A549 (cell line): ENCODE measurements around the gene ELP2. TPM values are rescaled to one million over a fixed set of nuclear protein-coding genes. Genes with fewer than 3 reads are reported as not detected.

Experiments used
- ATAC-seq, 2 experiments: fragments of 200-7000 bp in 1 of 2; fragments of >200 bp in 1 of 2; cut with Nextera tagmentation in 1 of 2; cut with Tn5 transposase in 1 of 2; 3 replicates each; pipeline versions ENCODE4 v1.8.0 to v1.9.1; 2018 to 2020; ENCODE audit warnings: mild to moderate bottlenecking in 1 of 2, moderate library complexity in 1 of 2
- CTCF ChIA-PET: fragments of 300-600 bp; sonication (Branson Sonifier 250); formaldehyde crosslinking; extraction: SDS; loops from one replicate; lab custom pipeline; 2021; ENCODE audit warnings: antibody characterized with exemption, inconsistent platforms; lab: Yijun Ruan, JAX
- POLR2A ChIA-PET: fragments of 350-600 bp; formaldehyde crosslinking; extraction: SDS; loops from one replicate; lab custom pipeline; 2021; ENCODE audit warnings: antibody characterized with exemption, inconsistent platforms; lab: Yijun Ruan, JAX
- DNase-seq, 2 experiments: peaks; one replicate each; pipeline versions ENCODE4 v3.0.0 to v3.0.0-alpha.2; 2011 to 2016; ENCODE audit warnings: low read depth in 1 of 2, low spot score in 1 of 2
- FAIRE-seq: peaks from 2 replicates; lab custom pipeline; 2011; peaks lifted over from hg19 to GRCh38; lab: Jason Lieb, UNC
- H3K27ac ChIP-seq, 2 experiments: fragments of >200 bp; sonication (Bioruptor Twin); formaldehyde crosslinking; 3 replicates each; pipeline ENCODE4 v1.5.1; 2016 to 2017
- H3K4me1 ChIP-seq: fragments of >200 bp; sonication (Bioruptor Twin); formaldehyde crosslinking; 3 replicates; pipeline ENCODE4 v1.6.1; 2016
- H3K4me2 ChIP-seq: fragments of >200 bp; sonication (Bioruptor Twin); formaldehyde crosslinking; 3 replicates; pipeline ENCODE4 v1.6.1; 2016
- H3K4me3 ChIP-seq: fragments of >200 bp; sonication (Bioruptor Twin); formaldehyde crosslinking; 3 replicates; pipeline ENCODE4 v1.5.1; 2016
- H3K9me3 ChIP-seq: fragments of >200 bp; sonication (Bioruptor Twin); formaldehyde crosslinking; 3 replicates; pipeline ENCODE4 v1.6.1; 2016
- ATOH8 ChIP-seq: fragments of 250-450 bp; sonication (Bioruptor Pico); IDR thresholded peaks from 2 replicates; pipeline ENCODE4 v1.5.0; 2020; ENCODE audit warnings: low read depth, mild to moderate bottlenecking, moderate library complexity
- BHLHE40 ChIP-seq: IDR thresholded peaks from 2 replicates; pipeline ENCODE4 v1.6.1; 2012; ENCODE audit warnings: low read depth, low read length, inconsistent platforms
- CHD2 ChIP-seq: fragments of 150-350 bp; IDR thresholded peaks from 2 replicates; pipeline ENCODE4 v1.6.1; 2014; ENCODE audit warnings: low read length; ENCODE audit not compliant: partially characterized antibody
- CTCF ChIP-seq: fragments of >200 bp; sonication (Bioruptor Twin); formaldehyde crosslinking; IDR thresholded peaks from 3 replicates; pipeline ENCODE4 v1.5.1; 2016
- E2F6 ChIP-seq: IDR thresholded peaks from 2 replicates; pipeline ENCODE4 v1.6.1; 2012; ENCODE audit warnings: low read depth, borderline replicate concordance
- EHF ChIP-seq: fragments of 250-450 bp; sonication (Bioruptor Pico); IDR thresholded peaks from 2 replicates; pipeline ENCODE4 v1.5.0; 2020; ENCODE audit warnings: mild to moderate bottlenecking
- EHMT2 ChIP-seq: fragments of 200-600 bp; sonication (generic); IDR thresholded peaks from 2 replicates; pipeline ENCODE4 v1.6.1; 2016; ENCODE audit warnings: antibody characterized with exemption, low read depth, mild to moderate bottlenecking, moderate library complexity
- EP300 ChIP-seq, 2 experiments: fragments of >200 bp; sonication (Bioruptor Twin); formaldehyde crosslinking; IDR thresholded peaks; 2 replicates in 1 of 2; 3 replicates in 1 of 2; pipeline ENCODE4 v1.6.1; 2016 to 2017
- HDAC2 ChIP-seq: fragments of 200-600 bp; sonication (generic); IDR thresholded peaks from 2 replicates; pipeline ENCODE4 v1.6.1; 2016
- HOXB5 ChIP-seq: fragments of 250-450 bp; sonication (Bioruptor Pico); IDR thresholded peaks from 2 replicates; pipeline ENCODE4 v1.5.0; 2020; ENCODE audit warnings: mild to moderate bottlenecking, moderate library complexity
- JUN ChIP-seq, 2 experiments: fragments of >200 bp; sonication (Bioruptor Twin); formaldehyde crosslinking; IDR thresholded peaks; 2 replicates in 1 of 2; 3 replicates in 1 of 2; pipeline ENCODE4 v1.6.1; 2016 to 2017
- KDM1A ChIP-seq: fragments of 200-600 bp; sonication (generic); IDR thresholded peaks from 2 replicates; pipeline ENCODE4 v1.6.1; 2016; ENCODE audit warnings: low read depth, mild to moderate bottlenecking
- MAZ ChIP-seq: fragments of 150-350 bp; IDR thresholded peaks from 2 replicates; pipeline ENCODE4 v1.6.1; 2014; ENCODE audit warnings: antibody characterized with exemption, low read depth, low read length, borderline replicate concordance
- RAD21 ChIP-seq, 2 experiments: fragments of >200 bp in 1 of 2; sonication (Bioruptor Twin) in 1 of 2; formaldehyde crosslinking in 1 of 2; IDR thresholded peaks in 1 of 2; conservative IDR thresholded peaks in 1 of 2; 2 replicates in 1 of 2; 3 replicates in 1 of 2; pipeline ENCODE4 v1.6.1; 2012 to 2018; ENCODE audit warnings: inconsistent platforms in 1 of 2
- RARB ChIP-seq: fragments of 250-450 bp; sonication (Bioruptor Pico); IDR thresholded peaks from 2 replicates; pipeline ENCODE4 v1.8.0; 2021; ENCODE audit warnings: mild to moderate bottlenecking, moderate library complexity
- REST ChIP-seq: fragments of 200-600 bp; sonication (generic); IDR thresholded peaks from 2 replicates; pipeline ENCODE4 v1.6.1; 2016; ENCODE audit warnings: antibody characterized with exemption, mild to moderate bottlenecking, moderate library complexity
- RNF2 ChIP-seq: fragments of 200-600 bp; sonication (generic); IDR thresholded peaks from 2 replicates; pipeline ENCODE4 v1.6.1; 2016; ENCODE audit warnings: low read depth, mild to moderate bottlenecking, antibody characterized with exemption, moderate library complexity, borderline replicate concordance
- SMC3 ChIP-seq: fragments of >200 bp; sonication (Bioruptor Twin); formaldehyde crosslinking; IDR thresholded peaks from 3 replicates; pipeline ENCODE4 v1.6.1; 2018; ENCODE audit warnings: inconsistent platforms
- SREBF2 ChIP-seq: fragments of 450-650 bp; IDR thresholded peaks from 2 replicates; pipeline ENCODE4 v1.6.1; 2014; ENCODE audit warnings: mild to moderate bottlenecking, moderate library complexity
- TFCP2L1 ChIP-seq: fragments of 250-450 bp; sonication (Bioruptor Pico); IDR thresholded peaks from 2 replicates; pipeline ENCODE4 v1.5.0; 2021; ENCODE audit warnings: mild to moderate bottlenecking
- USF2 ChIP-seq: fragments of 450-650 bp; IDR thresholded peaks from 2 replicates; pipeline ENCODE4 v1.6.1; 2014; ENCODE audit warnings: antibody characterized with exemption
- ZC3H11A ChIP-seq: fragments of 450-650 bp; IDR thresholded peaks from 2 replicates; pipeline ENCODE4 v1.6.1; 2014; ENCODE audit warnings: antibody characterized with exemption, mild to moderate bottlenecking
- ZFP36 ChIP-seq: fragments of 450-650 bp; IDR thresholded peaks from 2 replicates; pipeline ENCODE4 v1.6.1; 2014; ENCODE audit warnings: borderline replicate concordance; ENCODE audit not compliant: partially characterized antibody
- WGBS: methylation state at CpG from one replicate; pipeline ENCODE4 v1.1.6; 2017; ENCODE audit errors: missing lambda C conversion rate; 5-methylcytosine and 5-hydroxymethylcytosine counted together
- polyA plus RNA-seq, 4 experiments: library from polyadenylated mRNA; depleted of rRNA in 3 of 4; stranded (reverse); fragments of >200 nt; fragmentation: RNase III in 1 of 4; extraction: RNeasy Plus Mini Kit Qiagen cat#74134 plus additional on column Dnase treatment in 1 of 4; gene quantifications; 2 replicates in 3 of 4; 3 replicates in 1 of 4; pipeline ENCODE4 v1.2.3, GENCODE V29; 2011 to 2017

ELP2 gene
- polyA plus RNA-seq, 2 of the 4 experiments (the other 2 are of a cell fraction), result 28.8 to 73.4 TPM

- WGBS, result 93% methylated on average over 7 of the region's 7 CpGs
- no peaks in the 10 kb centered on the region for H3K9me3 ChIP-seq
- H3K4me1 ChIP-seq, result no peaks in the 10 kb centered on the region
- TF ChIP-seq USF2, result no peak
- no peak for TF ChIP-seq EHF (CRISPR knock-in tag)
- no peak for TF ChIP-seq RAD21 (conservative IDR thresholded peaks at IDR 0.05 in 1 of 2, IDR thresholded peaks at IDR 0.05 in 1 of 2)
- no peak for TF ChIP-seq SMC3
- TF ChIP-seq CTCF, result no peak
- TF ChIP-seq CHD2, result no peak
- TF ChIP-seq ATOH8, result no peak
- TF ChIP-seq ZC3H11A, result no peak
- FAIRE-seq (no peak), DNase-seq (no peak), ATAC-seq (no peak)
- H3K4me3 ChIP-seq, result no peak overlapping the region
- H3K4me2 ChIP-seq, result no peak overlapping the region
- no peak overlapping the region for H3K27ac ChIP-seq
- CTCF ChIA-PET, result interaction anchor here (1.2 kb wide), 1 partner anchor 9 kb away, joined by 3 read pairs; no protein-coding TSS in a partner anchor
- POLR2A ChIA-PET, result no interaction called here
Measured at GRCh38 chr18:36155851-36156757, 26.4 kb downstream of the ELP2 start.

- Histone ChIP-seq H3K4me3 (no peak overlapping the region), H3K27ac (no peak overlapping the region), H3K4me2 (no peak overlapping the region), H3K4me1 (no peaks in the 10 kb centered on the region), H3K9me3 (no peaks in the 10 kb centered on the region)
- POLR2A ChIA-PET, result no interaction called here
- CTCF ChIA-PET, result no interaction called here
- no peak for ATAC-seq
- FAIRE-seq, result no peak
- no peak for DNase-seq
- no peak for TF ChIP-seq E2F6
- no peak for TF ChIP-seq RNF2
- no peak for TF ChIP-seq EP300 (IDR thresholded peaks at IDR 0.05)
- TF ChIP-seq MAZ, result no peak
- TF ChIP-seq SREBF2, result no peak
- TF ChIP-seq REST, result no peak
- TF ChIP-seq KDM1A, result no peak
- no peak for TF ChIP-seq JUN (IDR thresholded peaks at IDR 0.05)
- no peak for TF ChIP-seq SMC3
- no peak for TF ChIP-seq RARB
- TF ChIP-seq BHLHE40, result no peak
- no peak for TF ChIP-seq EHMT2
- no peak for TF ChIP-seq HOXB5 (CRISPR knock-in tag)
- no peak for TF ChIP-seq HDAC2
- TF ChIP-seq TFCP2L1 (CRISPR knock-in tag), result no peak
- TF ChIP-seq CHD2, result no peak
- no peak for TF ChIP-seq ATOH8
- TF ChIP-seq ZFP36, result no peak
Measured at GRCh38 chr18:36157441-36157840, 27.7 kb downstream of the ELP2 start.
